HK-2 (cell line): ENCODE measurements around the gene SND1.

Source experiments
- DNase-seq: peaks from one replicate; pipeline ENCODE4 v3.0.0-alpha.2; 2018; ENCODE audit not compliant: unreplicated experiment

SND1 gene

GRCh38 chr7:127870231-127870907, 218.4 kb downstream of the SND1 start:
- no peak for DNase-seq

- DNase-seq: no peak
Measured at GRCh38 chr7:127871226-127871625, 219.2 kb downstream of the SND1 start.

DNA sequence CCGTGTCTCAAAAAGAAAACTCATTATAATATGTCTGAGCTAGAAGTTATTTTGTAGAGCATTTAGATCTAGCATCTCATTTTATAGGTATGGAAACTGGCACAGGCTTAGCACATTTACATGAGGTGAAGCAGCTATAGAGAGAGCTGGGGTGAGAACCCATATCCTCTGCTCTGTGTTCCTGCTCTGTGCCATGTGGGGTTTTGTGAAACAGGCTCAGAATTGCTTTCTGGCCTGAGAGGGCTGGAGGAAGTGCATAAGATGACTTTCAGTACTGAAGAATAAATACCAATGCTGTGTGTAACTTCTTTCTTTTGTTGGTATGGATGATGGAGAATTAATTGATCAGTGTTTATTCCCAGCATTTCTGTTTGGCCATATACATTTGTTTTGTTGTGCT, 220.1 kb downstream of the SND1 start:
- no peak for DNase-seq

DNA sequence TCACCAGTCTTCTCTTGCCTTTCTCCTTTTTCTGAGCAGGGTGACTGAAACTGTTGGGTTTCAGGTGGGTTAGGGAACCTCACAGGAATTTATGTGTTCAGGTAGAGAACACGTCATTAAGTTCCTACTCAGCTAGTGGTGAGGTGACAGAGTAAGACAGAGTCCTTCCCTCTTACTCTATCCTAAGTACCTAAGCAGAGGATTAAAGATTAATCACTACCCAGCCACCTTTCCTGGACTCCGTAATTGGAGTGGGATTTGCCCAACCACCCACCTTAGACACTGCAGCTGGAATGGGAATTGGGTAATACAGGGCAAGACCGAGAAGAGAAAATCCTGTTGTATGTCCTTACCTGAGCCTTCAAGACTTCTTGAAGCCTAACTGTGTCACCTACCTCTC, 221.2 kb downstream of the SND1 start:
- DNase-seq: no peak

DNA sequence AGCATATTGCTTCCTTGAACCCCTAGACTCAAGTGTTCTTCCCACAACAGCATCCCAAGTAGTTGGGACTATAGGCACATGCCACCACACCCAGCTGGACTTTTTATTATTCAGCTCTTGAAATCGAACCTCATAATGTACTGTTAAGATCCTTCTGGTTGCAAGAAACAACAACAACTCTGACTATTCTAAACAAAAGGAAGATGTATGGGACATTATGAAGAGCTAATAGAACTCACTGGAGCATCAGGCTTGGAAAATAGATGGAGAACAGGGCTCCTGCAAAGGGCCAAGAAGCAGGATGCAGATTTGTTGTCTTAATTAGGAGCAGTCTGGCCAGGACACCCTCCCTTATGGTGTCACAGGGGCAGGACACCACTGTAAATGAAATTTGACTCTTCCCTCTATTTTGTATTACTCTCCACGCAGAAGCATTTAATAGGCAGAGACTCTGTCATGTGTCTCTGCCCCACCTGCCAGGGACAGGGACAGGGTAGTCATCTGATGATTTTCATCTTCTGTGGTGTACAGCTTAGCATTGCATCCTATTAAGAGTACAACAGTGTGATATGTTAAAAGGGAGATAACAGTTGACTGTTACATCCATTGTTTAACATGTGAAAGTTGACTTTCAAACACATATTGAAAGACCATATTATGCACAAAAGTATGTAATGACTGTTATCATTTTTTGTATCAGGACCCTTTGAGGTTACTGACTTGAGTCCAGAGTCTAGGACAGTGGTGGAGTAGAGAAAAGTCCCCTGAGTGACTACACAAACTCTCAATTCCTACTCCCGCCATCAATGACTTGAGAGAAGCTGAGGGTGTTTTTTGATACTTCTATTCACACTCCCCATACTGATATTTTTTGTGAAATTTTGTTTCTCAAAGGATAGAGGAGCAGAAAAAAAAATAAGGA, 222.0 kb downstream of the SND1 start:
- no peak for DNase-seq

DNA sequence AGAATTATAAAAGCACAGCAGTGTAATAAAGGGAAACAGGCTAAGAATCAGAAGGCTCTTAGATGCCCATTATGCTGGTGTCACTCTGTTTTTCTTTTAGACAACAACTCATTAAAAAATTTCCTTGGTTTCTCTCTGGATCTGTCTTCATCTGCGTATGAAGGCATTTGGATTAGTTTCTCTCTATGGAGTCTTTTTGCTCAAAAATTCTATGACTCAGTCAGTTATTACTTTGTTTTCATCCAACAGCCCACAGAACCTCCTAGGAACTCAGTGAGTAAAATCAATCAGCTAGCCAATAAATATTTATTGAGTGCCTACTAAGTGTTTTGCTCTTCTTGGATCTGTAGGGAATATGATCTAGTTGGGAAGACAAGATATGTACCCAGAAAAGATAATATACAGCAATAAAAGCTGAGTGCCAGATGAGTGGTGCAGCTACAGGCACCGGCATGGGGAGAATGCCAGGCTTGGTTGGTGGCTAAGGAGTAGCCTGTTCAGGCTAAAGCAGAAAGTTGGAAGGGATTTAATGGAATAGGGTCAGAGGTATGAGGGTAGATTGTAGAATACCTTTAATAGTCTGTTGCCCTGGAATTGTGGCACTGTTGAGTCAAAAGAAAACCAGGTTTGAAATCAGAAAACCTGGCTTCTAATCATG, 223.1 kb downstream of the SND1 start:
- no peak for DNase-seq

GRCh38 chr7:127876393-127876792, 224.4 kb downstream of the SND1 start:
- DNase-seq: no peak

DNA sequence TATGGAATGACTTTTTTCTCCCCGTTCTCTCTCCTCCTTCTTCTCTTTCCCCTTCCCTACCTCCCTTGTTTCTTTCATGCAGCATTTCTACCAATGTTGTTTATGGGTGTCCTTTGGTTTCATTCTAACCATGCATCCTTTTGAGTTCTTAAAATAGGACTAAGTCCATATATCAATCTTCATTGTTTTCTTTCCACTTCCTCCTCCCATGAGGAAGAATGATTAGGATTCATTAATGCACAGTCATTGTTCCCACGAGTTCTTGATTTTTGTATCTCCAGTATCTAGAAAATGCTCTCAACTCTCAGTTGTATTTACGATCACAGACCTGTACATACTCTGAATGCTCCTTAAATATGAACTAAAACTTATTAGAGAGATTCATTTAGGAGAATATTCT, 226.0 kb downstream of the SND1 start:
- DNase-seq: no peak

DNA sequence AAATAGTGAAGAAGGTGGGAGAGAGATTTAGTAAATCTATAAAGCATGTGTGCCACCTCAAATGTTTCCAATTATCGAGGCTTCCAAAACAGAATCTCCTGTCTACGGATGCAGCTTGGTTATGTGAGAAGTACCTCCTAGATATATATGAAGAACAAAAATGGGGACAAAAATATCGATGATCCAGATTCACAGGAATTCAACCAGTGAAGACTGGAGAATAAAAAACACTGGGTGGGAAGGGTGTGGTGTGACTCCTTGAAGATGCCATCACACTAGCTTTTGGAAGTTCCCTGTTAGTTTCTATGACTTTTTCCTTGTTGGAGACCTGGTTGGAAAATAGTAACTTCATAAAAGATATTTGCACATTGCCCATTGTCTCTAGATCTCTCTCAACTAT, 226.8 kb downstream of the SND1 start:
- DNase-seq: no peak

DNA sequence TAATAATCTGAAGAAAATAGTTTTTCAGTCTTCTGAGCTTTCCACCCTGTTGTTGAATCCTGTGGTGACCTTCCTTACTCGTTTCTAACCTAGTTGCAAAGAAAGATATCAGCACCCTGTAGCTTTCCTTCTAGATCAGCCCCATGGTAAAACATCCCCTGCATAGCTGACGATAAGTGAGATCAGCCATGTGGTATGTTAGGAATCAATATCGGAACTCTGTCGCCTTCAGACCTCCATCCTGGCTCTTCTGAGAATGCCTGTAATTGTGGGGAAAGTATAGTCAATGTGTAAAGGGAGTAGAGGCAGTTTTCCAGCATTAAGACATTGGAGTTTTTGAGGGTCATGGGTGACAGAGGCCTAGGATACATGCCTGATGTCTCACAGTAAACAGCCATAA, 227.4 kb downstream of the SND1 start:
- DNase-seq: no peak

GRCh38 chr7:127879942-127880341, 227.9 kb downstream of the SND1 start:
- no peak for DNase-seq

GRCh38 chr7:127880454-127880853, 228.5 kb downstream of the SND1 start:
- DNase-seq: no peak

DNA sequence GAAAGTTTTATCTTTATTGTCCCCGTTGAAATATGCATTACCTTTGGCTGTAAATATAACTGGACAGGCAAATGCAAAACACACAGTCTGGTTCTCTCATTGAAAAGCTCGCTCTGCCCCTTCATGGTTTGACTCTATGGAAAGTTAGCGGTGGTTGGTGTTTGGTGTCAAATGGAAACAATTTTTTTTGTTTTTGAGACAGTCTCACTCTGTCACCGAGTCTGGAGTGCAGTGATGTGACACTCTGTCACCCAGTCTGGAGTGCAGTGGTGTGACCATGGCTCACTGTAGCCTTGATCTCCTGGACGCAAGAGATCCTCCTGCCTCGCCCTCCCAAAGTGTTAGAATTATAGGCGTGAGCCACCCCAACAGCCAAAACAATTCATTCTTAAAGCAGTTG, 229.6 kb downstream of the SND1 start:
- DNase-seq: no peak

GRCh38 chr7:127882313-127882920, 230.4 kb downstream of the SND1 start:
- DNase-seq: no peak

DNA sequence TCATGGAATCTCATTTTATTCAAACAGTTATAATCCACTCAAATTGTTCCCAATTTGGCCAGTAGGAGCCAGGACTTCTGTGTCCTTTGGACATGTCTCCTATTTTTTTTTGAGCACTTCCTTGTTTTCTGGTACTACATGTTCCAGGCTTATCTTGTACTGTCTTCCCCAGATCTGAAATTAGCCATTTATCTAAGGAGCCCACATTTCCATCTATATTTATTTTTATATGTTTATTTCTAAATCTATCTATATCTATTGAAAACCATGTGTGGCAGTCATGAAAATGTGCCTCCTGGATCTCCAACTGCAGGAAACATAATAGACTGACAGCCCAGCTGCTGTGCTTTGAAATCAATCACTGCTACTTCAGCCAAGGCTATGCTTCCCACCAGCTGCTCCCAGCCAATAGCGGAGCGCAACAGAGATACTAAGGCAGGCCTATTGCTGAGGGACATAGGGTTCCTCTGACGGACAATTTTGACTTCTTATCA, 232.1 kb downstream of the SND1 start:
- DNase-seq: no peak

DNA sequence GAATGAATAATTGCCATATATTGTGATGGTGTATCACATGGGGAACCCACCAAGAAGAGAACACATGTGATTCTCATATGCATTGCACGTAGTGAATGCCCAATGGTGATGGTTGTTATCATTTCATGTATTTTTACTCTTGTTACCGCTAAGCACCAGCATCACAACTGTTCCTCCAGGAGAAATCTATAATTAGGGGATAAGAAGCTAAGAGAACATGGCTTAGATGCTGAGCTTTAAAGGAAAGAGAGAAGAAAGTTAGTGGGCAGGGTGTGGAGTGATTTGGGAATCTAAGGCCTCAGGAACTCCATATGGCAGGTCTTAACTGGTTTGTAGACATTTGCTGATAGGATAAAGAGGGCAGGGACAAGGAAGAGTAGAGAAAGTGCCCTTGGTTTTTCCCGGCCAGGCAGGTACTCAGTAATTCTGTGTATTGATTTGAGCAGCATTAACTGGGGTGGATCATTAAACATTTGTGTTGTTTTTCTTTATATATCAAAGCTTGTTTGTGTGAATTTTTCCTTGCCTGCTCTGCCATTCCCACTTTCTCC, 233.3 kb downstream of the SND1 start:
- DNase-seq: no peak

- no peak for DNase-seq
Measured at GRCh38 chr7:127885843-127886242, 233.8 kb downstream of the SND1 start.

DNA sequence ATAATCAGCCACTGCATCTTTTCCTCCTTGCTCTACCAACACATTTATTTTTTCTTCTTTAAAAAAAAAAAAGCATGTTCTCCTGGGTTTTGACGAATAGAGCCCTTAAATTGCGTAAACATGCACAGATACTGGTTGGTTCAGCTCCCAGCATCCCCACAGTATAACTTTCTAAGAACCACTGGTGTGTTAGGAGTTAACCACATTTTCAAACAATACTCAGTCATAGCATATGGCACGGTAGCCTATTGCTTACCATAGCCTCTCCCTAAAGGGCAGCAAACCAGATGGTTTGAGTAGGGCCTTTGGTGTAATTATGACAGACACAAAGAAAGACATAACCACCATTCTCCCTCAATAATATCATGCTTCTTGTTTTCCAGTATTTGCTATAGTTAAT, 234.3 kb downstream of the SND1 start:
- no peak for DNase-seq

DNA sequence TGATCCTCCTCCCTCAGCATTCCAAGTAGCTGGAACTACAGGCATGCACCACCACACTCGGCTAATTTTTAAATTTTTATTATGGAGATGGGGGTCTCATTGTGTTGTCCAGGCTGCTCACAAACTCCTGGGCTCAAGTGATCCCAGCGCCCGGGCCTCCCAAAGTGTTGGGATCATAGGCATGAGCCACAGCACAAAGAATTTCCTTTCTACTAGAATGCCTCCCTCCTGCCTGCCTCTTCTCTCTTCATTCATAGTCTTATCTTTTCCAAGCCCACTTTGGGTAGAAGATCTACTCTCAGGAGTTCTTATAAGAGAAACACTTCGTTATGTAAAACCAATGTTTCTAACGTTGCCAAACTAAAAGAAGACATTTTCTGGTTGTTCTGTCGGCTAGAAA, 235.1 kb downstream of the SND1 start:
- DNase-seq: no peak

- no peak for DNase-seq
Measured at GRCh38 chr7:127887631-127888030, 235.6 kb downstream of the SND1 start.

DNA sequence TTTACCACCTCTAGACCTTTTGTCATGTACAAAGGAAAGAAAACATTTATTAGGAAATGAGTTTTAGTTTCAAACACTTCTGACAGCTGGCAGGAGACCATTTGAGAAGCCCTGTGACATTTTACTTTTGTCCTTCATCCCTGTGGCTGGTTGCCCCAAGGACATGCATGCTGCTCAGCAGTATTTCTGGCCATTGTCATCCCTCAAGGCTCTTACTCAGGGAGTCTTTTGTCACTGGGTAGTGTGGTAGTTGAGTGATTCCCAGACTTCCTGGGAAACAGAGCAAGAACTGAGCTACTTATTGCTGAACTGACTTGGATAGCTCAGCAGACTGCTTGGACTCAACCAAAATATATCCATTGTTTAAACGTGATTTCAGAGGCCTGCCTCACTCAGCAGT, 236.4 kb downstream of the SND1 start:
- DNase-seq: no peak

GRCh38 chr7:127888825-127889224, 236.8 kb downstream of the SND1 start:
- no peak for DNase-seq
